Activated CD4-positive, alpha-beta T cell treated with anti-CD3 and anti-CD28 coated beads, Interleukin-2, Interleukin-6, amounts not matched to agents 100 ng/mL and 50 ng/mL, durations not matched to agents 16 hours and 8 hours (primary cell): Measurements from ENCODE around the gene SIX6.
"Not testable (repeated sequence)": the region's sequence is repeated elsewhere in the genome, so short reads cannot be mapped to it uniquely, and the experiment has no call there.

Source experiments
- DNase-seq: peaks from one replicate; pipeline ENCODE4 v3.0.0-alpha.2; 2020

Gene SIX6

DNA sequence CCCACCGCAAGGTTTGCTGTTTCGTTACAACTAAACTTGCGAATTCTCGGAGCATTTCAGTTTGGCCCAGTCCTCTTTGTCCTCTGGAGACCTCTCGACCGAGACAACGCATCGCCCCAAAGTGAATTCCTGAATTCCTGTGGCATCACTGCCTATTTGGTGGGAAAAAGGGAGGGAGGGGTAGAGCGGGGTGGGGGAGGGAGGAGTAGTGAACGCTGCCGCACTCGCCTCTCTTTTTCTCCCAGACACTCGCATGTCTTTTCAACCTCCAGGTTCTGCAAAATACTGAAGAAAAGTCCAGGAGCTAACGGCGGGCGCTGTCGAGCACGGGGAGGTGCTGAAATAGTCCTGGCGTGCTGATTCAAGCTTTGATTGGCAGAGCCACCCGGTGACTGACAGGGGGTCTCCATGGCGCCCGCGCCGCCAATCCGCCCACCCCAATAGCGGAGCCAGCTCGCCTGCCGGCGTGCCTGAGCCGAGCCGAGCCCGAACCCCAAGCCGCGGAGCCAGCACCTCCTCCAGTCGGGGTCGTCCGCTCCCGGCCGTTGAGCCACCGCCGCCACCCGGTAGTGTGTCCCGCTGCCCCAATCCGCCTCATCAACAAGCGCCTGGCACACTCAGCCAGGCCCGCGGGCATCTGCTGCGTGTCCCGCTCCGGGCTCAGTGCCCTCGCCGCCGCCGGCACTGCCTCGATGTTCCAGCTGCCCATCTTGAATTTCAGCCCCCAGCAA, at the start of gene SIX6:
SIX6 (plus strand) TSS at position 440 of the 731 bp plus-strand sequence; CDS start at position 693, 253 bp downstream.
- DNase-seq = no peak

DNA sequence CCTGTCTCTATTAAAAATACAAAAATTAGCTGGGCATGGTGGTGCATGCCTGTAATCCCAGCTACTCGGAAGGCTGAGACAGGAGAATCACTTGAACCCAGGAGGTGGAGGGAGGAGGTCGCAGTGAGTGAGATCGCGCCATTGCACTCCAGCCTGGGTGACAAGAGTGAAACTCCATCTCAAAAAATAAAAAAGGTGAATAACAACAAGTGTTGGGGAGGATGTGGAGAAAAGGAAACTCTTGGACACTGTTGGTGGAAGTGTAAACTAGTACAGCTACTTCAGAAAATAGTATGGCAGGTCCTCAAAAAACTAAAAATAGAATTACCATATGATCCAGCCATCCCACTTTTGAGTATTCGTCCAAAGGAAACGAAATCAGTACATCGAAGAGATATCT, 28.7 kb upstream of the SIX6 start:
- not testable (repeated sequence) for DNase-seq

GRCh38 chr14:60482743-60483142, 26.2 kb upstream of the SIX6 start:
- DNase-seq = no peak

DNA sequence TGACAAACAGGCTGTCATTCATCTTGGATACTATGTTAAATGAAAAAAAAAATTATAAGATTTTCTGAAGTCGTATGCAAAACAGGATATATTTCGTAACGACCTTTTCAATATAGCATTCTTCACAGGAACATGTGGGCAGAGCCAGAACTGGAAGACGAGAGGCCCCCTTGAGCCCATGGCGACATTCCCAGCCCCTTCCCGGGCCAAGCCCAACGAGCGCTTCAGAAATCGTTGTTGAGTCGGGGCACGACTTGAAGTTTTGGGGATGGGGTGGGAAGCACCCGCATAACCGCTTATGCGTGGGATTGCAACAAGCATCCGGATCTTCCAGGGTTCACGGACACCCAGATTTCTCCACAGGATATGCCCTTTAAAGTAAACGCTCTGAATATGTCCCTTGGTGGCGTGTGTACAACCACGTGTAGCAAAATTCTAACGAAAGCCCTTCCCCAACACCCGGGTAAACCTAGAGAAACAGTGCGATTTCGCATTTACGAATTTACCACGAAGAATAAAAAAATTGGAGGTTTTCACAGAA, 23.8 kb upstream of the SIX6 start:
- DNase-seq = no peak

DNA sequence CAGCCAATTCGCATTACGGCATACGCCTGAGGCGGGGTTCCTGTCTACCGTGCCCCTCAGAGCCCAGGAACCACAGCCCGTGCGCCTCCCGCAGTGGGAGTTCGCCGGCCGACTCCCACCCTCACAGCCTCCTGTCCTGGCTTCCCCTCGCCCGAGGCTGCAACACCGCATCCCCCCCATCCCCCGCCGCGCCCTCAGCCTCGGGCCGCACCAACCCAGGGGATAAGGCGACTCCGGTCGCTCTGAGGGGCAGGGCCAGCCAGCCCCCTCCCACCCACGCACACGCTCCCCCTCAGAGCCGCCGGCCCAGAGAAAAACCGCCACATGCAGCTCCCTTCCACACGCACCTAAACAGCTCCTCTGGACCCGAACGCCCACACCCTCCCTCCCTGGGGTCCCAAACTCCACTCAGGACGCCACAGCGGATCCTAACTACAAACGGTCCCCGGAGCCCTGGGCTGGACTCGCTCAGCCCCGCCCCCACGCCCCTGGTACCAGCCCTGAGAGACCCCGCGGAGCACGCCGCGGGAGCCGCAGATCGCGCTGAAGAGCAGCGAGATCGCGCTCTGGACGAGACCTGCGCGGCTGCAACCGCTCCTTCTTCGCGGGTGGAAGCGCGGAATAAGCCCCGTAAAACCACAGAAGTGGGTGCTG, 23.2 kb upstream of the SIX6 start, which contains the start of gene C14orf39:
C14orf39 (minus strand) TSS at position 466 of the 654 bp plus-strand sequence. CDS start 985 bp downstream, outside the sequence.
- peak; percentile 25 for DNase-seq

- no peak for DNase-seq
These were observed 21.7 kb upstream of the SIX6 start for GRCh38 chr14:60487211-60487610.

GRCh38 chr14:60488175-60488574, 20.8 kb upstream of the SIX6 start:
- DNase-seq = no peak

DNA sequence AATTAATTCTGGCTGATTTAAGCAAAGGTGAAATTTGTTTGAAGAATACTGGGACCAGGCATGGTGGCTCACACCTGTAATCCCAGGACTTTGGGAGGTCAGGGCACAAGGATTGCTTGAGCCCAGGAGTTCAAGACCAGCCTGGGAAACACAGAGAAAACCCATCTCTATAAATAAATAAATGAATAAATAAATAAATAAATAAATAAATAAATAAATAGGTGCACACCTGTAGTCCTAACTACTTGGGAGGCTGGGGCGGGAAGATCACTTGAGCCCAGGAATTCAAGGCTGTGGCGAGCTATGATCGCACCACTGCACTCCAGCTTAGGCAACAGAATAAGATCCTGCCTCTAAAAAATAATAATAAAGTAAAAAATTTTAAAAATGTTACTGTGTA, 18.7 kb upstream of the SIX6 start:
- DNase-seq = no peak

DNA sequence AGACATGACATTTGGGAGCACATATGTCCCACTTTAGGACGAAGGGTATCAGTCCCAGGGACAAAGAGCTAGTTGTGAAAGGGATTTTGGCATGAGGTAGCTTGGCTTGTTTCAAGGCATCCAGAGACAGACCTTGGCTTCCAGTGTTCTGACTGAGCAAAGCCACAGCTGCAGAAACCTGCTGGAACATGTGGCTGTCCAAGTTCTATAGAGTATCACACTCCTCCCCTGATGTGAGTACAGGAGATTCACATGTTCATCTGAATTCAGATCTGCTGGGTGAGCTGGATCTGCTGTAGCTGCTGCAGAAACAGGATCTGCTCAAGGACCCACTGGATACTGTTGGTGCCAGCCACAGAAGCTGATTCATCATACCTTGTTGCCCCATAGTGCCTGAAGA, 13.0 kb upstream of the SIX6 start:
- no peak for DNase-seq

- no peak for DNase-seq
These were observed 6.4 kb upstream of the SIX6 start for GRCh38 chr14:60502541-60502940.

DNA sequence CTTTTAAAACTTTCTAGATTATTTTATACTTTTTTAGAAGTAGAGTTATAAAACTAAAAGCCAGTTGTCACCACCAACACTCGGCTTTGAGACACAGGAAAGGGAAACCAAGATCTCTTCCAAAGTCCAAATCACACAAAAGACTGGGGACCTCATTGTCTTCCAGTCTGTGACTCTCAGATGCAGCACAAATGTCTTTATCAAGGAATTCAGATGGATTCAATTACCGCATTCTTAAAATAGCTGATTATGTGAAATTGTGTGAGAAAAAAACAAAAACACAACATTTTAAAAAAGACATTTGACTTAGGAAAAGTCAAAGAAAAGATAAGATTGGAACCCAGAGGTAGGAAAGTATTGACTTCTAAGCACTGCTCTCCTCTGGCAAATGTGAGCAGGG, 3.5 kb upstream of the SIX6 start:
- no peak for DNase-seq

- DNase-seq = no peak
These were observed 2.9 kb upstream of the SIX6 start for GRCh38 chr14:60506010-60506409.

- no peak for DNase-seq
These were observed 2.4 kb upstream of the SIX6 start for GRCh38 chr14:60506462-60506984.

GRCh38 chr14:60506985-60507829, 1.7 kb upstream of the SIX6 start:
- DNase-seq = no peak

DNA sequence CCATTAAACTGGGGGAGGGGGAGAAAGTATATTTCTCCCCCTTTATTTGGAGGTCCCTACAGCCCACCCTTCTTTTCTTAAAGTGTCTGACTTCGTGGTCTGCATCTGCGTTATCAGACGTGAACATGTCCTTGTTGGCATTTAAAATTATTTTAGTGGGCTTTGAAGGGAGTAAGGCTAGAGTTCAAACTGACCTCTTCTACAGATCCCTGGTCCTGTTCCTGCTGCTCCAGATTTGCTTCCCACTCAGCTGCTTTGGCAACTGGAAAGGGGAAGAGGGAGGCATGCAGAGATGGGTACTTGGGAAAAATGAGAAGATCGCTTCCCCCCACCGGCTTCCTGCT, 611 bp upstream of the SIX6 start:
- DNase-seq = no peak

- DNase-seq = no peak
These were observed 700 bp downstream of the SIX6 start for GRCh38 chr14:60509438-60510253.

GRCh38 chr14:60510254-60510950, 1.5 kb downstream of the SIX6 start:
- DNase-seq = no peak

DNA sequence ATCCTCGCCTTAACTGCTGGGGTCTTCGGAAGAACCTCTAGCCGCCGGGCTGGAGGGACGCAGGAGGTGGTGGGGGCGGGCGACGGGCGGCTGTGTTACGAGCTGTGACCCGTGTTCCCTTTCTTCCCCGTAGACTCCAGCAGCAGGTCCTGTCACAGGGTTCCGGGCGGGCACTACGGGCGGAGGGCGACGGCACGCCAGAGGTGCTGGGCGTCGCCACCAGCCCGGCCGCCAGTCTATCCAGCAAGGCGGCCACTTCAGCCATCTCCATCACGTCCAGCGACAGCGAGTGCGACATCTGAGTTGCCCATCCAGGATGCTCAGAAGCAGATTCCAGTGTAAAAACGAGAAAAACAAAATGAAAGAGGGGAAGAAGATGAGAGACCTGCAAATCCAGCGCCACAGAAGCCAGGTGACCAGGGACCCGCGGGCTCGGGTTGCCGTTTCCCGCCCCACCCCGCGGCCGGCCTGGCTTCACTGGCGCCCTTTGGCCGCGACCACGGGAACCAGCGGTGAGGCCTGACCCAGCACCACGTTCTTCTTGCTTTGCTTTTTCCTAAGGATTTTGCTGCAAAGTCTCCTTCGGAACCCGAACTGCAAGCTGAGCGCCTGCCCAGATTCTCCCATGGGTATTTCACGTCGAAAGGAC, 2.1 kb downstream of the SIX6 start:
- no peak for DNase-seq

GRCh38 chr14:60512126-60512525, 3.2 kb downstream of the SIX6 start:
- no peak for DNase-seq

GRCh38 chr14:60512973-60513571, 4.1 kb downstream of the SIX6 start:
- DNase-seq = no peak

DNA sequence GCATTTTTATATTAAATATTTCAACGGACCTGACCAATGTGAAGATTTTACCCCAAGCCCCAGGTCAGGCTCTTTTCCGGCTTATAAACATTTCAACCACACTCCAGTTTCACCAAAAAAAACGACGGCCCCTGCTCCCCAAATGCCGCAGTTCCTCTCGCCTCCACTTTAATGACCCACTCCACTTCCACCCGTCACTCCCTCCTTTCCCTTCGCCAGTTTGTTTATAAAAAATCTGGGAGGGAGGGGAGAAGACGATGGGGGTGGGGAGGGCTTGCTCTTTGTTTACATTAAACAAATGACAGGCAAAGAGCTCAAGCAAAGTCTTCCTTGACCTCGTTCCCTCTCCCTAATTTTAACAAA, 5.4 kb downstream of the SIX6 start:
- DNase-seq = no peak
